ENCODE data around the gene UGT2A2.

Gene UGT2A2

GRCh38 chr4:69577245-69577644, 62.2 kb downstream of the UGT2A2 start:
- no peak for TF ChIP-seq CTCF (IDR thresholded peaks at IDR 0.05; ENCODE audit: extremely low read depth, missing control alignments)
- no peak for DNase-seq (ENCODE audit: low spot score)

- TF ChIP-seq CTCF (IDR thresholded peaks at IDR 0.05; ENCODE audit: extremely low read depth, missing control alignments): no peak
- DNase-seq (ENCODE audit: low spot score): no peak
These were observed 63.1 kb downstream of the UGT2A2 start for GRCh38 chr4:69576251-69576877.

DNA sequence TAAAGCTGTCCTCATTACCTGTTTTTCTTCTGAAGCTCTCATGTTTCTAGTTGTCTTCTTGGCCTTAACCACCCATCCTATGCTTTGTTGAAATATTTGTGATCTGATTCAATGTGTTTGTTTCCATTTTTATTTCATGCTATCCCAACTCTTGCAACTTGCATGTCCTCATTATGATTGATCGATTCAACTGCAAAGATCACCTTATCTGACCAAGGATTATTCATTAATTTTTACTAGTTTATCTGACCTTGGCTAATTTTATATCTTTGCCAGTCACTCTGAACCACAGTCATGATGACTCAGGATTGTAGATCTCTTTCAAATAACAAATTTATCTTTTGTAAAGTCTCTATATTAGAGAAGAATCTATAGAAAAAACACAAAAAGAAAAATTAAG, 70.7 kb downstream of the UGT2A2 start:
- no peak for TF ChIP-seq CTCF (IDR thresholded peaks at IDR 0.05; ENCODE audit: extremely low read depth, missing control alignments)
- DNase-seq (ENCODE audit: low spot score): no peak

- DNase-seq (ENCODE audit: low spot score): no peak
- TF ChIP-seq CTCF (IDR thresholded peaks at IDR 0.05; ENCODE audit: extremely low read depth, missing control alignments): no peak
These were observed 76.0 kb downstream of the UGT2A2 start for GRCh38 chr4:69563424-69563823.

DNA sequence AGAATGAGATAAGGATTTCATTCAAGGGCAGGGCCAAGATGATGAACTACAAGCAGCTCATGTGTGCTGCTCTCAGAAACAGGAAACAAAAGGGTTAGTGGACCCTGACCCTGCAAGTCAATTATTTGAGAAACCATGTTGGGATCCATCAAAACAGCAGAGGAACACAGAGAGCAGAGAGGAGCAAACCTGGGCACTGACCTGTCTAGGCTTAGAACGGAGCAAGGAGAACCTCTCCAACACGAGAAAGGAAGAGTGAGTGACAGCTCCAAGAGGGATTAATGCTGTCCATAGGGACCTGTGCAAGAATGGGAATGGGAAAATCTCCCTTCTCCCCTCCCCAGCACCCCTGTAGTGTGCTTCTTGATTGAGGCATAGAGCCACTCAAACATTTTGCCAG, 89.8 kb downstream of the UGT2A2 start:
- TF ChIP-seq CTCF (IDR thresholded peaks at IDR 0.05; ENCODE audit: extremely low read depth, missing control alignments): no peak
- DNase-seq (ENCODE audit: low spot score): no peak

DNA sequence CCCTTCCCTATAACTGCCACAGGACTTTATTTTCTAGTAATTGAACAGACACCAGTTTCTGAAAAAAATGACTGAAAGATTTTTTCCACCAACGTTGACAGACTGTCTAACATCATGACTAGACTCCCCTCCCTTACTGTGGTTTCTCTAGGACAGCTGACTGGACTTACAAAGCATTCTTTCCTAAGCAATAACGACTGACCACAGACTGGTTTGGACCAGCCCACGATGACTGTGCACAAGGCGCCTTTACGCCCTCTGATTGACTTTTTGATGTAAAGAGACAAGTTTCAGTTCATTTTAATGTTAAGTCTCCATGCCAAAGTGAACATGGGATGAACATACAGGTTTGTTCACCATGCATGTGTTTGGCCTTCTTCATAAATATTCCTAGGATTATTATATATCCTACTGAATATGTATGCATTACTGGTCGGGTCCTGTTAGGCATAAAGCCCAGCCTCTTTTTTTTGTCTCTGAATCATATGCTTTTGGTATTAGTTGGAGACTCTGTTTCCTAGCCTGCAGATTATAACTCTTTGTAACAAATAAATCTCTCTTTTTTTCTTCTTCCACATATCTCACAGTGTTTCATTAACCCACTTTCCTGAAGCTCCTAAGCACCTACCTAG, 93.2 kb downstream of the UGT2A2 start:
- no peak for TF ChIP-seq CTCF (IDR thresholded peaks at IDR 0.05; ENCODE audit: extremely low read depth, missing control alignments)
- no peak for DNase-seq (ENCODE audit: low spot score)

All from GM20000 (cell line).